KBM-7 (cell line): ENCODE results near the gene KRTAP4-16.
"Not testable (repeated sequence)": the region's sequence is repeated elsewhere in the genome, so short reads cannot be mapped to it uniquely, and the experiment has no call there.

Experiments used
- DNase-seq: peaks from one replicate; pipeline ENCODE4 v3.0.0-alpha.2; 2015
- in situ Hi-C: fragments of 300-500 bp; cut with MboI; formaldehyde crosslinking; loops from 2 replicates; pipeline ENCODE4 v1.14.3; 2020; ENCODE audit warnings: low sequenced_read_pairs, low pct_unique_long_range_greater_than_20kb, mixed read lengths

KRTAP4-16 gene

DNA sequence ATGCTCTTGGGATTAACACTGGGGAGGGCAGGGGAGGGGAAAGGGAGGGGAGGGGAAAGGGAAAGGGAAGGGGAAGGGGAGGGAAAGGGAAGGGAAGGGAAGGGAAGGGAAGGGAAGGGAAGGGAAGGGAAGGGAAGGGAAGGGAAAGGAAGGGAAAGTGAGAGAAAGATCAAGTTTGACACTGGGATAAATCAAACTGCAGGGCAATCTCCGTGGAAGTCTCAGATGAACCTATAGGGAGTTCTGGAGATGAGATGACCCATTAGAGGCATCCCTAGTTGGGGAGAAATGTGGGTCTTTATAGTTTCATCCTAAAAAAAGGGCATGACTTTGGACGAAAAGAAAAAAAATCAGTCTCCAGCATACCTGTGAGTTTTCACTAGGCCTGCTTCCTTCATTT is 19.7 kb upstream of the KRTAP4-16 start:
- in situ Hi-C loops, result no loop called here

DNA sequence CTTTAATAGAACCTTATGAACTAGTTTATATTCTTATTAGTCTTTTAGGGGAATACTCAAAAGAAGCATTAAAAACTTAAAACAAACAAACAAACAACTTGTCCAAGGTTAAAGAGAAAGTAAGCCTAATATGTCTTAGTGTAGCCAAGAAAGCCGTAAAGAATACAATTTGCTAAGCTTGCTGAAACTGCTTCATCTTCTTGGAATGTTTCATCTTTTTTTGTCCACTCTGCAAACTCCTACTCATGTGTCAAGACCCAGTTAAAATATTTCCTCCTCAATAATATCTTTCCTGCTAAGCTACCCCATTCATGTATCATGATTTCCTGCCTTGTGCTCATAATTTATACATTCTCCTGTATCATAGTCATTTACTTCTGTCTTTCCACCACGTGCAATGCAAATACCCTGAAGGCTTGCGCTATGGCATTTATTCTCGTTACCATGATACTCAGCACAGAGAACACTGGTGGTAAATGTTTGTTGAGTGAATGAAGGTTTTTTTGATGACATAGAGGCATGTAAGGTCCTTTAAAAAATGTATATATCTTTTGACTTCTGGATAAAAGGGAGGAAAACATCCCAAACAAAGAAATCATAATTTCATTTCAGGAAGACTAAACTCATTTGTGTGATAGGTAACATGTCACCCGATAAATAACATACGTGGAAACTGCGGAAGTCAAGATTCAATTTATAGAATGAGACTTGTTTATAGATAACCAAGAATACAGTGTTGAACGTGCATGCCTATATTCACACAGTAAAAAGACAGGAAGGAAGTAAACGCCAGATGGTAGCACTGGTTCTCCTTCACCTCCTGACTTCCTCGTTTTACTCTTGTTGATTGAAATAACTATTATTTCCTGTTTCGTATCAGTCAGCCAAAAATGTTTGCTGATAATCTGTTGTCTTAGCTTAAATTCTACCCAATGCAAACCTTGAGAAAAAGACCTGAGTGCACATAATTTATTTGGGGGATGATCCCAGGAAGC is 18.0 kb upstream of the KRTAP4-16 start:
- peak; percentile 91 for DNase-seq
- in situ Hi-C loops, result not testable (repeated sequence)

More for the DNA sequence above, 19.7 kb upstream of the KRTAP4-16 start:
- DNase-seq, result no peak

DNA sequence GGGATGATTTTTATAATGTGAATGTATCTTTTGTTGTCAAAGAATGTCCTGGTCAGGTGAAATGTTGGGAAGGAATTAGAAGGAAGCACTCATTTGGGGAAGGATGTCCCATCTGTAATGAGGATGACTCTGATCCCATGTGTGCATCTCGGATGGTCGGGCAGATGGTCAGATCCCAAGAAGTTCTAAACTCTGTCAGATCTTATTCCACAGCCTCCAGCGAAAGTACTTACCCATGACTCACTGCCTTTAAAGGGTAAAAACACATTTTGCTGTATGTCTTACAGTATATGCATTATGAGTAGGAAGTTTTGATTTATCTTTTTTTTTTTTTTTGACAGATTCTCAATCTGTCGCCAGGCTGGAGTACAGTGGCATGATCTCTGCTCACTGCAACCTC is 16.7 kb upstream of the KRTAP4-16 start:
- no peak for DNase-seq
- in situ Hi-C loops, result no loop called here

DNA sequence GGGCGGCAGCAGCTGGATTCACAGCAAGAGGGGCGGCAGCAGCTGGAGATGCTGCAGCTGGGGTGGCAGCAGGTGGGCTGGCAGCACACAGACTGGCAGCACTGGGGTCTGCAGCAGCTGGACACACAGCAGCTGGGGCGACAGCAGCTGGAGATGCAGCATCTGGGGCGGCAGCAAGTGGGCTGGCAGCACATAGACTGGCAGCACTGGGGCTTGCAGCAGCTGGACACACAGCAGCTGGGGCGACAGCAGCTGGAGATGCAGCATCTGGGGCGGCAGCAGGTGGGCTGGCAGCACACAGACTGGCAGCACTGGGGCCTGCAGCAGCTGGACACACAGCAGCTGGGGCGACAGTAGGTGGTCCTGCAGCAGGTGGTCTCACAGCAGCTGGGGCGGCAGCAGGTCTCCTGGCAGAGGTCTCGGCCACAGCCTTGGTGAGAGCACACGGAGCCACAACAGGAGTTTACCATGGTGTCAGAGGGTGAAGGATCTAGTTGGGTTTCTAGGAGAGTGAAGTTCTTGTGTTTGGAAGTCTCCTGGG is 15.9 kb upstream of the KRTAP4-16 start, which contains the start of gene KRTAP4-11:
KRTAP4-11 (minus strand) TSS at position 528 of the 541 bp plus-strand sequence; CDS start at position 470, 58 bp downstream.
- in situ Hi-C loops, DNase-seq: not testable (repeated sequence)

DNA sequence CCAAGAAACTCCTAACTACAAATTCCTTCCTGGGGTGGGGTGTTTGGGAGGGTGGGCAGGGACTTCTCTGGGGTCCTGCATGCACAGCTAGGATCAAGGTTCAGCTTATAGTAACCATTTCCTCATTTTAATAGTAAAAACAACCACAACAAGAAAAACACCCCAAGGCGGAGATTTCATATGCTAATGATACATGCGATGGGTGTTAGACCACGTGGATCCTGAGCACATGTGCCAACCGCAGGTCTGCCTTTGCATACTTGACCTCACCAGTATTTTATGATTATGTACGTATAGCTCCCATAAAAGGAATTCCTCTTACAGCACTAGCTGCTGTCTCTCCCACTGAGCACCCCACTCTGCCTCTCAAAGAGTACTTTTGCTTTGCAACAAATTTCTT is 14.3 kb upstream of the KRTAP4-16 start:
- in situ Hi-C loops, result no loop called here
- DNase-seq, result peak; percentile 45

DNA sequence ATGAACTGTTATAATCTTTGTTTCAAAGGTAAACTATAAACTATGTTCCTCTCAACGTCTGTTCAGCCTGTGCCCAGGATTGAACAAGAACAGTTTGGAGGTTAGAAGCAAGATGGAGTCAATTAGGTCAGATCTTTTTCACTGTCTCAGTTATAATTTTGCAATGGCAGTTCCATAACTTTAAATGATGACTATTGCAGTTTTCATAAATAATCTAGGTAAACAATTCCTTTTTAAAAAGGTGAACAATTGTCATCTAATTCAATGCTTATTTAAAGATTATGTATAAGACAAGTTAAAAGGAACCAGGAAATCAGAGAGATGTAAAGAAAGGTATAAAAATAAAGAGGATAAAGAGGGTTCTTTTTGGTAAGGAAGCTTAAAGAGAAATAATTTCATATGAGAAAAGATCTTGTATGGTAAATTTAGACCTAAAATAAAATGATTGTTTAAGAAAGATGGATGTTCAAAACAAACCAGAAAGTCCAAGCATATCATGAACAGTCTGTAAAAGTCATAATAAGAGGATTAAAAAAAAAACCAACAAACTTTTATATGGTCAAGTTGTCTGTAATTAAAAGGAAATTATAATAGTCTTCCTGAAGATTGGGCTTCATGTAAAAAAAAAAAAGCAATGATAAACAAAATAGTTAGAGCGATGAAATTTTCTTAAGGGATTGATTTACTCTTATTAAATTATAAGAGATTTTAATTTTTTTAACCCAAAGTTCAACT is 9.3 kb upstream of the KRTAP4-16 start:
- DNase-seq, result no peak
- in situ Hi-C loops, result no loop called here

DNA sequence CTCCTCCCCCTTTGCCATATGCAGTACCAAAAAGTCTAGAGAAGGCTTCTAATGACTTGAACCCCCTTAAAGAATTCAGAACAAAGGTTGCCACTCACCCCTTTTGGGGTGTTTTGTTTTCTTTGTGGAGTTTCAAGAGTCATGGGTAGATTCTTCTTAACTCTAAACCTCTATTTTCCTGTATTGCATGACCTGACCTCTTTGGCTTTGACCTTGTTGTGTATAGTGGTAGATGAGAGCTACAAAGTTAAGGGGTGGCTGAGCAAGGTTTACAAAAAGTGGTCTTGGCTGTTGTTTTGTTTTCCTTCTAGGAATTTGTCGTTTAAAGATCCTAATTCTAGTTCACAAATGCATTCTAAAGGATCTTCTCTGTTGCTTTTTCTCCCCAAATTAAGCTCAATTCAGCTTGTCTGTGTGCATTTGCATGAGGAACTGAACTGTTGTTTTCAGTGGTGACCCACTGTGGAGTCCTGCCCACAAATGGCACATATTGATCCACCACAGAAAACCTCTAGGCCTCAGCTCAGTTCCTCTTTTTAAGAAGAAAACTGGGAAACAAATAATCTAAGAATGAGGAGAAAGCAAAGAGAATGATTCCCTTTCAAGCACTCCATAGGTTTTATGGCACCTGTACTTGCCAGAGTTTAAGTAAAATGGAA is 6.8 kb upstream of the KRTAP4-16 start:
- peak; percentile 62 for DNase-seq
- in situ Hi-C loops, result not testable (repeated sequence)

DNA sequence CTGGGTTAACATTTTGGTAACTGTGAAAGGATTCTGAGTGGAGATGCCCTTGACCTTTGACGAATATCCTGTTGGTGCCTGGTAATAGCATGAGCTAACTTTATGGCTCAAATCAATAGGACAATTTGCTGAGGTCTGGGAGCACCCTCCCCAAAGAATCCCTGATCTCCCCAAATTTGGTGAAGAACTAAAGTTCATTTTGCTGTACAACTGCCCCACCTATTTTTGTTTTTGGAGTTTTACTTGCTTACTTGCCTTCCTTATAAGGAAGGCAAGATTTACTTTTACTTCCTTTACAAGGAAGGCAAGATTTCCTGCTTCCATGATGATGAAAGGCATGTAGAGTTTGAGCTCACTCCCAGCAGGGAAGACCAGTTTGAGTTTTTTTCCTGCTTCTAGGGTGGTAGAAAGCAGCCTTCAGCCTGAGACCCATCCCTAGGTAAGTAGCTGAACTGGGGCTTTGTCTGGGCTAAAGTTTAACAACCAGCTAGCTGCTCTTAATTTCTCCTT is 6.0 kb upstream of the KRTAP4-16 start:
- in situ Hi-C loops, result no loop called here

DNA sequence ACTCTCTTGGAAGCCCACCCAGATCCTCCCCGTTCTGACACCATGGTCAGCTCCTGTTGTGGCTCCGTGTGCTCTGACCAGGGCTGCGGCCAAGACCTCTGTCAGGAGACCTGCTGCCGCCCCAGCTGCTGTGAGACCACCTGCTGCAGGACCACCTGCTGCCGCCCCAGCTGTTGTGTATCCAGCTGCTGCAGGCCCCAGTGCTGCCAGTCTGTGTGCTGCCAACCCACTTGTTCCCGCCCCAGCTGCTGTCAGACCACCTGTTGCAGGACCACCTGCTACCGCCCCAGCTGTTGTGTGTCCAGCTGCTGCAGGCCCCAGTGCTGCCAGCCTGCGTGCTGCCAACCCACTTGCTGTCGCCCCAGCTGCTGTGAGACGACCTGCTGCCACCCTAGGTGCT is 3.3 kb upstream of the KRTAP4-16 start, which contains the start of gene KRTAP4-9:
KRTAP4-9 (plus strand) TSS at position 43 of the 400 bp plus-strand sequence; CDS start at position 43, 0 bp downstream.
- in situ Hi-C loops, DNase-seq: not testable (repeated sequence)

More for the DNA sequence above, 6.0 kb upstream of the KRTAP4-16 start:
- DNase-seq, result no peak

DNA sequence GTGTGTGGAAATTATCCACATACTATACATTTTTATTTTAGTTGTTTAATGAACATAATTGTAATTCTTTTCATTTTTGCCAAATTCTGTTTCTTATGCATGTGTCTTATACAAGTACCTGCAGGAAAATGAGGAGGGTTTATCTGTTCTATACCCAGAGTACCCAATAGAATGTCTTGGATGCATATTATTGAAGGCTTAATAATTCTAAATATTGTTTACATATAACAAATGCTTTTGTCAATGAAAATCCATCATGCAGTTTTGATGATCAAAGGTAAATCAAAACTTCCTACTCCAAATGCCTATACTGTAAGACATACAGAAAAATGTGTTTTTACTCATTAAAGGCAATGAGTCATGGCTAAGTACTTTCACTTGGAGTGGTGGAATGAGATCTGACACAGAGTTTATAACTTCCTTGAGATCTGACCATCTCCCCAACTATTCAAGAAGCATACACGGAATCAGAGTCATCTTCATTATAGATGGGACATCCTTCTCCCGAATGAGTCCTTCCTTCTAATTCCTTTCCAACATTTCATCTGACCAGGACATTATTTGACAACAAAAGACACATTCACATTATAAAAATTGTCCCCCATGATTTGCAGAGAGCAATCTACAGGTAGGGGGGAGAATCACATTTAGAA is 2.5 kb upstream of the KRTAP4-16 start:
- in situ Hi-C loops, DNase-seq: not testable (repeated sequence)

DNA sequence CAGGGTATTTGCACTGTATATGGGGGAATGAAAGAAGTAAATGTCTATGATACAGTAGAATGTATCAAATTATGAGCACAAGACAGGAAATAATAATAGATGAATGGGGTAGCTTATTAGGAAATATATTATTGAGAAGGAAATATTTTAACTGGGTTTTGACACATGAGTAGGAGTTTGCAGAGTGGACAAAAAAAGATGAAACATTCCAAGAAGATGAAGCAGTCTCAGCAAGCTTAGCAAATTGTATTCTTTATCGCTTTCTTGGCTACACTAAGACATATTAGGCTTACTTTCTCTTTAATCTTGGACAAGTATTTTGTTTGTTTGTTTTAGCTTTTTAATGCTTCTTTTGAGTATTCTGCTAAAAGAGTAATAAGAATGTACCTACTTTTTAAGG is 1.9 kb upstream of the KRTAP4-16 start:
- in situ Hi-C loops, result no loop called here
- DNase-seq, result no peak

DNA sequence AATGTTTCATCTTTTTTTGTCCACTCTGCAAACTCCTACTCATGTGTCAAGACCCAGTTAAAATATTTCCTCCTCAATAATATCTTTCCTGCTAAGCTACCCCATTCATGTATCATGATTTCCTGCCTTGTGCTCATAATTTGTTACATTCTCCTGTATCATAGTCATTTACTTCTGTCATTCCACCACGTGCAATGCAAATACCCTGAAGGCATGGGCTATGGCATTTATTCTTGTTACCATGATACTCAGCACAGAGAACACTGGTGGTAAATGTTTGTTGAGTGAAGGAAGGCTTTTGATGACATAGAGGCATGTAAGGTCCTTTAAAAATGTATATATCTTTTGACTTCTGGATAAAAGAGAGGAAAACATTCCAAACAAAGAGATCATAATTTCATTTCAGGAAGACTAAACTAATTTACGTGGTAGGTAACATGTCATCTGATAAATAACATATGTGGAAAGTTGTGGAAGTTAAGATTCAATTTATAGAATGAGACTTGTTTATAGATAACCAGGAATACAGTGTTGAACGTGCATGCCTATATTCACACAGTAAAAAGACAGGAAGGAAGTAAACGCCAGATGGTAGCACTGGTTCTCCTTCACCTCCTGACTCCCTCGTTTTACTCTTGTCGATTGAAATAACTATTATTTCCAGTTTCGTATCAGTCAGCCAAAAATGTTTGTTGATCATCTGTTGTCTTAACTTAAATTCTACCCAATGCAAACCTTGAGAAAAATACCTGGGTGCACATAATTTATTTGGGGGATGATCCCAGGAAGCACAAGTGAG is 2.1 kb downstream of the KRTAP4-16 start:
- in situ Hi-C loops, result not testable (repeated sequence)
- peak; percentile 71 for DNase-seq

DNA sequence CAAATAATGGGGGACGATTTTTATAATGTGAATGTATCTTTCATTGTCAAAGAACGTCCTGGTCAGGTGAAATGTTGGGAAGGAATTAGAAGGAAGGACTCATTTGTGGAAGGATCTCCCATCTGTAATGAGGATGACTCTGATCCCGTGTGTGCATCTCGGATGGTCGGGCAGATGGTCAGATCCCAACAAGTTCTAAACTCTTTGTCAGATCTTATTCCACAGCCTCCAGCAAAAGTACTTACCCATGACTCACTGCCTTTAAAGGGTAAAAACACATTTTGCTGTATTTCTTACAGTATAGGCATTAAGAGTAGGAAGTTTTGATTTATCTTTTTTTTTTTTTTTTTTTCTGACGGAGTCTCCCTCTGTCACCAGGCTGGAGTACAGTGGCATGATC is 3.5 kb downstream of the KRTAP4-16 start:
- no peak for DNase-seq
- in situ Hi-C loops, result no loop called here

DNA sequence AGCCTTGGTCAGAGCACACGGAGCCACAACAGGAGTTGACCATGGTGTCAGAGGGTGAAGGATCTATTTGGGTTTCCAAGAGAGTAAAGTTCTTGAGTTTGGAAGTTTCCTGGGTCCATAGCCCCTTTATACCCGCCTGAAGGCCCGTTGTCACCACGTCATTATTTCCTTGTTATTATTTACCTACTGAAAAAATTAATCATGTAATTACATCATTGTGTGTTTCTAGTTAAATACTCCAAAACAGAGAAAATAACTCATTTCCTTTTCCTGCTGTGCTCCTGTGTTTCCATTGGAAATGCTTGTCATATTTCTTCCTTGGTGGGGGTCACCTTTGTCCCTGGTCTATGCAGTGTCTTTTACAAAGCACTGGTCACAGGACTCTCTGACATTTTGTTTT is 4.0 kb downstream of the KRTAP4-16 start, which contains the start of gene KRTAP4-8:
KRTAP4-8 (minus strand) TSS at position 101 of the 400 bp plus-strand sequence; CDS start at position 43, 58 bp downstream.
- in situ Hi-C loops, result no loop called here
- DNase-seq, result no peak

DNA sequence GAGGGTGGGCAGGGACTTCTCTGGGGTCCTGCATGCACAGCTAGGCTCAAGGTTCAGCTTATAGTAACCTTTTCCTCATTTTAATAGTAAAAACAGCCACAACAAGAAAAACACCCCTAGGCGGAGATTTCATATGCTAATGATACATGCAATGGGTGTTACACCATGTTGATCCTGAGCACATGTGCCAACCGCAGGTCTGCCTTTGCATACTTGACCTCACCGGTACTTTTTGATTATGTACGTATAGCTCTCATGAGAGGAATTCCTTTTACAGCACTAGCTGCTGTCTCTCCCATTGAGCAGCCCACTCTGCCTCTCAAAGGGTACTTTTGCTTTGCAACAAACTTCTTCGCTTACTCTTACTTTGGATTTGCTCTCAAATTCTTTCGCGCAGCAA is 6.0 kb downstream of the KRTAP4-16 start:
- DNase-seq, result no peak
- in situ Hi-C loops, result no loop called here

DNA sequence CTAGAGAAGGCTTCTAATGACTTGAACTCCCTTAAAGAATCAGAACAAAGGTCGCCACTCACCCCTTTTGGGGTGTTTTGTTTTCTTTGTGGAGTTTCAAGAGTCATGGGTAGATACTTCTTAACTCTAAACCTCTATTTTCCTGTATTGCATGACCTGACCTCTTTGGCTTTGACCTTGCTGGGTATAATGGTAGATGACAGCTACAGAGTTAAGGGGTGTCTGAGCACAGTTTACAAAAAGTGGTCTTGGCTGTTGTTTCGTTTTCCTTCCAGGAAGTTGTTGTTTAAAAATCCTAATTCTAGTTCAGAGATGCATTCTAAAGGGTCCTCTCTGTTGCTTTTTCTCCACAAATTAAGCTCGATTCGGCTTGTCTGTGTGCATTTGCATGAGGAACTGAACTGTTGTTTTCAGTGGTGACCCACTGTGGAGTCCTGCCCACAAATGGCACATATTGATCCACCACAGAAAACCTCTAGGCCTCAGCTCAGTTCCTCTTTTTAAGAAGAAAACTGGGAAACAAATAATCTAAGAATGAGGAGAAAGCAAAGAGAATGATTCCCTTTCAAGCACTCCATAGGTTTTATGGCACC is 13.2 kb downstream of the KRTAP4-16 start:
- in situ Hi-C loops, result not testable (repeated sequence)
- DNase-seq, result peak; percentile 63
